ENCODE results near the gene TLR9. TPM values are rescaled to one million over a fixed set of nuclear protein-coding genes. Genes with fewer than 3 reads are reported as not detected.

The TLR9 gene
- total and polyA plus RNA-seq, 9 of the 15 experiments (the other 6 are each of a cell fraction or from before 2014, with no cell fraction given): not detected

- Histone ChIP-seq H3K36me3 (ENCODE audit: control insufficient read depth, insufficient read depth, low read length) (peaks cover 12% of the 10 kb centered on the region; the same call in 1 of the 3 replicates), H3K4me3 (peak overlapping the region; percentile 38), H3K9me1 (ENCODE audit: control insufficient read depth, insufficient read depth, low read length) (no peaks in the 10 kb centered on the region), H3K79me2 (ENCODE audit: control insufficient read depth, insufficient read depth, low read length) (no peaks in the 10 kb centered on the region), H3K27ac (ENCODE audit: extremely low read depth, low read depth, low read length) (no peak overlapping the region), H4K20me1 (replicated peaks; ENCODE audit: control insufficient read depth, insufficient read depth, low read length) (0 out of 2 replicates have a peak, but pooled peaks cover 6% of the 10 kb centered on the region), H3K4me1 (replicated peaks in 1 of 2; ENCODE audit: control insufficient read depth in 2 of 2, insufficient read depth in 2 of 2, low read length in 2 of 2) (peaks cover 17 to 21% of the 10 kb centered on the region in 2 experiments; a peak in 4 of 5 replicates), H2AFZ (ENCODE audit: low read depth, low read length) (peak overlapping the region; percentile 77), H3K9me3 (replicated peaks; ENCODE audit: control insufficient read depth, insufficient read depth, low read depth, low read length) (no peaks in the 10 kb centered on the region), H3K4me2 (ENCODE audit: insufficient read depth, low read length) (peak overlapping the region; percentile 72), H3K27me3 (ENCODE audit: control insufficient read depth in 2 of 2, insufficient read depth in 2 of 2, low read length in 2 of 2) (no peaks in the 10 kb centered on the region), H3K9ac (ENCODE audit: insufficient read depth in 1 of 2, low read depth in 2 of 2, low read length in 2 of 2) (peak overlapping the region; percentile 30 to 82; a peak in 3 of 4 replicates)
- intact Hi-C loops (cut with micrococcal nuclease) (no loop called here), in situ Hi-C loops (cut with MboI) (no loop called here)
- ATAC-seq (peak; percentile 6), FAIRE-seq (no peak), DNase-seq (ENCODE audit: extremely low read depth in 1 of 4, low spot score in 3 of 4) (no peak)
- ChIA-PET CTCF (ENCODE audit: low intra/inter-chr PET ratio) (no interaction called here), POLR2A (interaction anchor here (0.6 to 1.8 kb wide), 8 partner anchors 9 to 32 kb away, joined by 3 to 8 read pairs (median 5); partner anchors contain the start of genes TLR9 and WDR82)
- TF ChIP-seq THAP7 (CRISPR knock-in tag; IDR thresholded peaks at IDR 0.05) (no peak), ZNF551 (CRISPR knock-in tag; IDR thresholded peaks at IDR 0.05) (no peak), RBM15 (IDR thresholded peaks at IDR 0.05; ENCODE audit: insufficient read depth, low read length) (no peak)
- no TSS peak for BruUV-seq (replicated peaks)
- WGBS (ENCODE audit: insufficient coverage, low coverage, missing lambda C conversion rate): 57% methylated on average over 5 of the region's 8 CpGs
These were observed 20.8 kb upstream of the TLR9 start for GRCh38 chr3:52246264-52246620.

Data from K562 (cell line).